NCI-H82 (cell line): Measurements from ENCODE around the gene CNPY1.

Experiments
- DNase-seq: peaks from one replicate; lab custom pipeline; 2025; lab: John Stamatoyannopoulos, UW

Gene CNPY1

DNA sequence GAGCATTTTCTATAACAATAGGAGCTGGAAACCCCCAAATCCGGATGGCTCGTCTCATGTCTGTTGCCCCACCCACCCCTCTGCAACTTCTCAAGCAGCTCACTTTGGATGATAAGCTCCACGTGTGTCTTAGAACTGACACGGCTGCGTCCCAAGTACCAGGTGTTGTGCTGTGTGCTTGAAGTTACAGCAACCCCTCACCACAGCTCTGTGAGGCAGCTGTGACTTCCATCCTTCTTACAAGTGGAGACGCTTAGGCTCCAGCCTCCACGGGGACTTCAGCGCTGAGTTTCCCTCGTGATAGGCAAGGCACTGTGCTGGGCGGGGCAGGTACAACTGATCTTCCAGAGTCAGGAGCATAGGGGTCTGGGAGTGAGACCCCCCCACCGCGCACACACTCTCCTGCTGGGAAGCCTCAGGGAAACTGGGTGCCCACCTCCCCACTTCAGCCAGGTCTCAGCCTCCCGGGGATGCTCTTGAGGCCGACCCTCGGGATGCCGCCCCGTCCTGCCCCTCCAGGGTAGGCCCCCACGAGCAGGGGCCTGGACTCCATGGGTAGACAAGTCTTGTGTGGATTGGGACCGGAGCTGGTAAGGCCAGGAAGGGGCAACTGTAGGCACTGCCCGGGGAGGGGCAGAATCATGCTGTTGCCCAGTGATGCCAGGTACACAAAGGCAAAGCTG is 57.1 kb downstream of the CNPY1 start:
- DNase-seq = no peak

DNA sequence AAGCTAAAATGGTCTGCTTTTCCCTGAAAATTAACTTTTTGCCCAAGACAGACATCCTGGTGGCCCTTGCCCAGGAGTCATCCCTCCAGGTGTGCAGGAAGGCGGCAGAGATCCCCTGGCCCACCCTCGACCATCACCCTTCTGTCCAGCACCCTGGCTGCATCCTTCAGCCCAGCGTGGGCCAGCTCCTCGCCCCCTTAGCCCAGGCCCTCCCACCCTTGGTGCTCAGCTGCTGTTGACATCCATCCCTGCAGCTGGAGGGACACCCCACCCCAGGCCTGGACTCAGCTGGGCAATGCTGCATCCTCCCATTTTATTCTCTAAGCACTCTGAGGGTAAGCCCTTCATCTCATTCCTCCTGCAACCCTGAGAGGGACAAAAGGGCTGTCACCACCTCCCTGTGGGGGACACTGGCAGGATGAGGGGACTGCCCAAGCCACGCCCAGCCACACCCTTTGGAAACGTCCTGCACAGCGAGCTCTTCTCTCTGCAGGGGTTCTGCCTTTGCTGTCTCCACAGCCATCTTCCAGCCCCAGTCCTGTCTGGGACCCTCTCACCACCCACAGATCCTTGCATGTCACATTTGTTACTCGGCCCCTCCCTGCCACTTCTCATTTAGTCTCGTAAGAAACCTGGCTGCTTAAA is 57.8 kb downstream of the CNPY1 start:
- DNase-seq = no peak

DNA sequence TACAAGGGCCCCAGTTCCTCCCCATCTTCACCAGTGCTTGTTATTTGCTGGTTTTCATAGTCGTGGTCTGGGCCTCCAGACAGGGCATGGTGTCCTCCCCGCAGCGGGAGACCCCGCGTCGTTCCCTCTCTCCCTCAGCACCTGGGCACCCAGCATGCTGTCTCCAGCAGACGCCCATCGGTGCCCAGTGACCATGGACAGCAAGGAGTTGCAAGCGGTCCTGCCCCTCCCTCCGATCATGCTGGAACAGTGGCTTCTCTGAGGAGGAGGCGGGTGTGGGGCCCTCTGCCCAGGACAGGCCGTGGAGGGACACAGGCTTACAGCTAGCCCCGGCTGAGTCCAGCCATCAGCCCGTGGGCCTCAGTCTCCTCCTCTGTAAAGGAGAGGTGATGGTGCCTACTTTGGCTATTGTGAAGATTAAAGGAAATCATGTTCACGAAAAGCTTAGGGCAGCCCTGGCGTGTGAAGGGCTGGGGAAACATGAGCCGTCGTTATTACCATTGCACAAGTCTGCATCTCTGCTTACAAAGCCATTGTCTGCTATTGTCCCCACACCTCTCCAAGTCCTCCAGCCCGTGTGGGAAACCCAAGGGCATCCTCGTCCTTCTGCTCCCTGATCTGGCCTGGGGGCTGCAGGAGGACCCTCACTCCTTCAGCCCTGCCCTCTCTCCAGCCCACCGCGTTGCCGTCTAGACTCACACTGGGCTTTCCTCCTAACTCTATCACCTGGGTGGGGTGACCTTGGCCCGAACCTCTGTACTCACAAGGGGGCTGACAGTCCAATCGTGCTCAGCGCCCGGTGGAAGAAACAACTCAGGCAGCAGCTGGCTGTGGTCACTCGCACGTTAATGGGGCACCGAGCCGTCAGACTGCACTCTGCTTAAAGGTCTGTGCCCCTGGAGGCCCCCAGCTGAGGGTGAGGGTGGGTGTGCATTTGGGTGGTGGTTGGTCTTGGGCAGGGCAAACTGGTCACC is 58.6 kb downstream of the CNPY1 start:
- DNase-seq = no peak

DNA sequence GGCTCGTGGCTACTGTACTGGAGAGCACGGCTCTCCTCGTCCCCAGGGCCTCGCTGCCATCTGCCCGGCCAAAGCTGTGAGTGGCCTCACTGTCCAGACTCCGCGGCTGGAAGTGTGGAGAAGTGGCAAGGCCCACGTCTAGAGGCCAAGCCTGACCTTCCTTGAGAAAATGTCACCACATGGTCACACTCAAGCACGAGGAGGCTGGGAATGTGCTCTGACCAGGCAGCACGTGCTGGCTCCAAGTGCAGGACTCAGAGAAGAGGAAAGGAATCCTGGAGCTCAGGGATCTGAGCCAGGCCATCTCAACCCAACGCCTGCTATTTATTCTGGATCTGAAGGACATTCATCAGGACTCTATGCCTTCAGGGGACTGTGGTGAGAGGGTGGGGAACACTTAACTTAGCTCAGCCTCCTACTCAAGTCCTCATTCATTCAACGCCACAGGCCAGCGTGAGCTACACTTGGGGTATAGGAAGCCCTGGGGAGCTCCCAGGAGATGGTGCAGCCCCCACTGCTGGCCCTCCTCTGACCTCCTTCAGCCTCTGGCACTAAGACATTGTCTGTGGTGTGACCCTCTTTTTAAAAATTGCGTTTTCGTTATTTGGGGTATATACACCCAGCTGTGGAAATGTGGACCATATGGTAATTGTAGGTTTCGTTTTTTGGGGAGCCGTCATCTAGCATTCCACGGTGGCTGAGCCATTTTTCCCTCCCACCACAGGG is 59.4 kb downstream of the CNPY1 start:
- DNase-seq = no peak

DNA sequence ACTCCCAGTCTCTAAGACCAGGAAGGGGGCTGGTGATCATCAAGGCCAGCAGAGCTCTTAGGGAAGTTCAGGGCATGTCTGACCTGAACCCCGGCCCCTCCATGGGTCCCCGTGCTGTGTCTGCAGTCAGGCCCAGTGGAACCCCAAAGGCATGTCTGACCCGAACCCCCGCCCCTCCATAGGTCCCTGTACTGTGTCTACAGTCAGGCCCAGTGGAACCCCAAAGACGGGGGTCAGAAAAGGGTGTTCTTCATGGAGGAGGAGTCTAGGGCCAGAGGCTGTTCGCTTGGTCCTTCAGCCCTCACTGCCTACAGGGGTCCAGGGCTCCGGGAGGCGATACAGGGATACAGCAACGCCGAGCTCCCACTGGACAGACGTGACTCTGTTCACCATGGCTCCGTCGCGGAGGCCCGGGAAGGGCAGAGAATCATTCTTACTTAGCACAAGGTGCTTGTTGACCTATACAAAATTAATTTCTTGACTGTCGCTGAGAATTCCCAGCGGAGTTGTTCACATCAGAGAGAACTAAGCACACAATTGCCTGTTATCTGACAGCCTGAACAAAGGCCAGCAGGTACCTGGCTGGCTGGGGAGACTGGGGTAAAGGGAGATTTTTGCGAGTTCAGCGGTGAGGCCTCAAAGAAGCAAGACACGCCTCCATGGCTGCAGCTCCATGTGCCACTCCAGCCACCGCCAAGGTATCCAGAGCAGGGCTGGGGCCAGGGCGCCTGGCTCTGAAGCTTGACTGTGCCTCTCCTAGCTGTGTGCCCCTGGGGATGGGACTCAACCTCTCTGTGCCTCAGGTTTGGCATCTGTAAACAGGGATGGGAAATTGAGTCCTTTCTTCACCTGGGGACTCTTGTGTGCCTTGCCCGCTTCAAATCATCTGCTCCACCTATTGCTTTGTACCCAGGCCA is 61.6 kb downstream of the CNPY1 start:
- no peak for DNase-seq

DNA sequence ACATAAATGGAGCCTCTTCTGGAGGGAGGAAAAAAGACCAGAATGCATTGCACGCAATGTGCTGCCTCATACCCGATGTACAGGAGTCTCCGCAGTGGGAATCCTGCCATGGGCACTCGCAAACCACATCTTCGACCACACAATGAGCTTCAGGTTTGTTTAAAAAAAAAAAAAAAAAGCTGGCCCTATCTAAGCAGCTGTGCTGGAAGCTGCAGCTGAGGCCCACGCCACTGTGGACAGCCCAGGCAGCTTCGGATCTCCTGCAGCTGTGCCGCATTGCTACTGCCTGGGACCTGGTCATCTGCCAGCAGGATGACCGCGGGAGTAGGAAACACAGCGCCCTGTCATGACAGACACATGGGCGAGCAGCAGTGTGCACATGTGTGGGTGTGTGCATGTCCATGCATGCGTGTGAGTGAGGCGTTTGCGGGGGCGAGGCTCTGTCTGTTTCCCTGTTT is 62.5 kb downstream of the CNPY1 start:
- no peak for DNase-seq

DNA sequence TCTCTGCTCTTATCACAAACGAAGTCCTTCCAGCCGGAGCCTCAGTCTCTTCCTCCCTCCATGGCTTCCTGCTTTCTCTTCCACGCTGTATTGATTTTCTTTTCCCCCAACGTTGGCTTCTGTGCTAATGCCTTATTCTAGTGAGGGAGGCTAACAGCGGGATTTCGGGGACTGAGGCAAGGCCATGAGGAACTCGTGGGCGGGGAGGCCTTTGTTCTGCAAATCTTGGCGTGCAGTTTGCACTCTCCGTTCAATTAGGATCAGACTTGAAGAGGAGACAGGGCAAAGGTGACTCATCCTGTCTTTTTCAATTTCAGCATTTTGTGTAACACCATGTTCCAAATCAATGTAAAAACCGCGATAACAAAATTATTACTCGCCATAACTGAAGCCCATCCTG is 63.1 kb downstream of the CNPY1 start:
- DNase-seq = no peak

DNA sequence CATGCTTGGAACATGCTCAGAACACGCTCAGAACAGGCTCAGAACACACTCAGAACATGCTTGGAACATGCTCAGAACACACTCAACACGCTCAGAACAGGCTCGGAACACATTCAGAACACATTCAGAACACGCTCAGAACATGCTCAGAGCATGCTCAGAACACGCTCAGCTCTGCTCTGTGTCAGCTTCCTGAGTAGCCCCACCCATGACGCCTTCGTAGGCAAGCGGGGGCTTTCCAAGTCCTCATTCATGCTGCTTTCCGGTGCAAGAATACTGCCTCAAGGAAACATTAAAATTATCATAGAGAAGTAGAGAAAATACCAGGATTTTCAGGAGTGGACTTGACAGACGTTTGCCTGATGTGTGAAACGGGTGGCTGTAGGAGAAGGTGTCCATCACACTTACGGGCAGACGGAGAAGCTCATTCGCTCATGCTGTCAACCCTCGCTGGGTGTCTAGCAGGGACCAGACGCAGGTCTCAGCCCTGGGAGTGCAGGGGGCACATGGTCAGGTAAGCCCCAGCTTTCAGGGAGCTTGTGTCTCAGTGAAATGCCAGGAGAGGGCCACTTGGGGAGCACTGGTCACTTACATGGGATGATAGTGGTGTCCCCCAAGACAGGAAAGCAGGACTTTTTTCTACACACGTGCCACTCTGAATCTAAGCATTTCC is 63.7 kb downstream of the CNPY1 start:
- DNase-seq = no peak

DNA sequence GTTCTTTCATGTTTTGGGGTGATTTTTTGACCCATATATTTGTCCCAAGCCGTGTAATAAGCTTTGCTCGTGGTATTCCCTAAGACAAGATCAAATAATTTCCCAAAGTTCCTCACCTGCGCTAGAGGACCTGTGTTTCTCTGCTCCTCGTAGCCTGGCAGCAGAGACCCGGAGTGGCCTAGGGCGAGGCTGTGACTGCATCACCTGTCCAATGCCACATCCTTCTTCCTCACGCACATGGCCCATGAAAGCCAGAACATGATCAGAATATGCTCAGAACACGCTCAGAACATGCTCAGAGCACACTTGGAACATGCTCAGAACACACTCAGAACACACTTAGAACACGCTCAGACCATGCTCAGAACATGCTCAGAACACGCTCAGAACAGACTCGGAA is 64.6 kb downstream of the CNPY1 start:
- no peak for DNase-seq

DNA sequence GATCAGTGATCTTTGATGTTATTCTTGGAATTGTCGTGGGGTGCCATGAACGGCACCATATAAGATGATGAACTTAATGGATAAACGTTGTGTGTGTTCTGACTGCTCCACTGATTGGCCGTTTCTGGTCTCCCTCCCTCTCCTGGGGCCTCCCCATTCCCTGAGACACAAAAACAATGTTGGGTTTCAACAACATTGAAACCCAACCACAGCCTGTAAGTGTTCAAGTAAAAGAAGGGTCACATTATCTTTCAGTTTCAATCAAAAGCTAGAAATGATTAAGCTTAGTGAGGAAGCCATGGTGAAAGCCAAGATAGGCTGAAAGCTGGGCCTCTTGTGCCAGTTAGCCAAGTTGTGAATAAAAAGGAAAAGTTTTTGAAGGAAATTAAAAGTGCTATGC is 68.9 kb downstream of the CNPY1 start:
- no peak for DNase-seq

DNA sequence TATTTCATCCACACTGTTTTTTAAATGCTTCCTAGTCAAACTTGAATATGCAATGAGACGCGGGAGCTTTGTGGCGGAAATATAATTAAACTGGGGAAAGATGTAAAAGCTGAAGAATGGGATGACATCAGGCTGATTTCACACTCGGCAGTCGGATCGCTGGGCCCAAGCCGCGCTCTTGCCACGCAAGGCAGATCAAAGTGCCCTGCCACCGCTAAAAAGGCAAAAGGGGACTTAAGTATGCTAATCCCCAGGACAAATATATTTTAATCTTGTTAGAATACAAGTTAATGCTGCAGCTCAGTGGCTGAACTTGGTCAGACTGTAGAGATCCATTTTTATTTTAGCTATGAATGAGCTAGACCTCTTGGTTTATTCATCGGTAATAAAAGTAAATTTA is 74.6 kb downstream of the CNPY1 start:
- peak; percentile 70 for DNase-seq

DNA sequence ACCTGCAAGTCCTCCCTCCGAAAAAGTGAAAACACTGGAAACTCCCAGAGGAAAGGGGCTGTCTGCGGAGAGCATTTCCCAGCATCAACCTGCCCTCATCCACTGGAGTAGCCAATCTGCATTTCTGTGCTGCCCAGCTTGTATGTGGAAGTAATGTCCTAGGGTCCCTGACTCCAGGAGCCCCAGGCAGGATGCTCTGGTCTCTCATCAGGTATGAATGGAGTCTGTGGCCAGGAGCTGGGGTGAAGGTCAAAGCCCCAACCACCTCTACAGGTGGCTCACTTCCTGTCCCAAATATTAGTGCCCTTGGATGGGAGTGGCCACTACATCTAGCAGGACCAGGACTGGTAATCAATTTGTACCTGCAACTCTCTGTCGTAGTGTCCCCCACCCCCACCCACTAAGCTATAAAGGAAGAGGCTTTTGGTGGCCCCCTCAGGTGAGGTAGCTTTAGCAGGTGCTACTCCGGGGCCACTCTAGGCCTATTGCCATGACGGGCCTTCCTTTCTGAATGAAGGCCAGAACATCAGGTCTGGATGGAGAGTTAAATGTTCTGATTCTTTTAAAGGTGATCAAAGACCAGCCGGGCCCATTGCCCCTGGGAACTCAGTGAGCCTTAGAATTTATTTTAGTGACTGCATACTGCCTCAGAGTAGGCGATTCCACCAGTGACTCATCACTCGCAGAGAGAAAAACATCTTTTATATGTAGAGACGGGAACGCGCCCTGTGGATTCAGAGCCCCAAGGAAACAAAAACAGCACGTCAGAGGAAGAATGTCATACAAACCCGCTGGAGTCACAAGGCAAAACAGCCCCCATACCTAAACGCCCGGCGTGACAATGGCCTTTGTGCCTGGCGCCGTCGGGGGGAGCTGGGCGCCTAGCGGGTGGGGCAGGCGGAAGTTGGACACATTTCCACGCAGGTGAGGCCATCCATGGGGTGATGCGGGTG is 75.4 kb downstream of the CNPY1 start:
- no peak for DNase-seq

DNA sequence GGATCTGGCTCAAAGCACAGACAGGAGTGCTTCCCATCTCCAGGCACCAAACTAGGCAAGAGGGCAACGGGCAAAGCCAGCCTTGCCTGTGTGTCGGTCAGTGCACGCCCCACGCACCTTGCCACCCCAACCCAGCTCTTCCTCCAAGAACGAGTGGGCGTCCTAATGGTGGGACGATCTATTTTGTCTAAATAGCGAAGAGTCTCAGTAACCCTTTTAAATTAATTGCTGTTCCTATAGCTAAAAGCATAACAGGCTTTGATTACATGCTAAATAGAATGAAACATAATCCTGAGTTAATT is 76.2 kb downstream of the CNPY1 start:
- no peak for DNase-seq

DNA sequence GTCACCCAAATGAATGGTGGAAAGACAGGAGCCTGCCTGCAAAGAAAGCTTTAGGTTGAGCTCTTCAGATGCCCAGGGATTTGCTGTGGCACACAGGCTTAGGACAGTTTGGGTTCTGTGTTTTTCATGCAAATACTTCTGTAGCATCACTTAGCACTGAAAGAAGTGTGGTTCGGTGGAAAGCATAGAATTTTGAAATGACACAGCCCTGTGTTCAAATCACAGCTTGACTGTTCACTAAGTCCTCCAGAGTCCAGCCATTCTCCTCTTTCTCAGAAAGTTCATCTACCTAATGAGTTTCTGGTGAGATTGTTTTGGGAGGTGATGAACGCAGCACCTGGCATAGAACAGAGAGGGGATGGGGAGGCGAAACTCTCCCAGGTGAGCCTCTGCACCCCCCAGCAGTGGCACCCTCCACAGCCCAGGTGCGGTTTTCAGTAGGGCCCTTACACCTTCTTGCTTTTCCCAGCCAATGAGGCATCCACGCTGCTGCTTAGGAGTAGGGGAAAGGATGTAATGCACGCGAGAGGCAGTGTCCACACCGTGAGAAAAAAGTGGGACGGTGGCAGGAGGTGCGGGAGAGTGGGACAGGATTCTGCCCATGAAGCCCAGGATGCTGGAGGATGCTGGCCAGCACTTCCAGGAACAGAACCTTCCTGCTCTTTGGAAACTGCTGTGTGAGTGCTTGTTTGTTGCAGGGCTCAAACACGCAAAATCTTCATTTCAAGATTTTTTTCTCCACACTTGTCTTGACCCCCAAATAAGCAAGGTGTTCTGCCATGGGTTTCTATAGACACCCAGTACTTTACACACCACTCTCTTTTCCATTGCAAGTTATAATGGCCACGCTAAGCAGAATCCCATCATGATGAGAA is 76.8 kb downstream of the CNPY1 start:
- DNase-seq = no peak

DNA sequence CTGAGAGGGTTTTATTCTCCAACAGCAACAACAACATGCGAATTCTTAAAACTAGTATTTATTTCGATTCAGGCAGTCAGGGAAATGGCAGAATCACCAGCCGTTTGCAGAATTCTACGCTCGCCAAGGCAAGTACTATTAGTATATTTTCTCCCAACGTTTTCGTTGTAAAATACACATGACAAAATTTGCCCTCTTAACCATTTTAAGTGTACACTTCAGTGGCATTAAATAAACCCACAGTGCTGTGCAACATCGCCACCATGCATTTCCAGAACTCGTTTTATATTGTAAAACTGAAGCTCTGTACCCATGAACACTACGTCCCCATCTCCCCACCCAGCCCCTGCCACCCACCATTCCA is 77.6 kb downstream of the CNPY1 start:
- no peak for DNase-seq

DNA sequence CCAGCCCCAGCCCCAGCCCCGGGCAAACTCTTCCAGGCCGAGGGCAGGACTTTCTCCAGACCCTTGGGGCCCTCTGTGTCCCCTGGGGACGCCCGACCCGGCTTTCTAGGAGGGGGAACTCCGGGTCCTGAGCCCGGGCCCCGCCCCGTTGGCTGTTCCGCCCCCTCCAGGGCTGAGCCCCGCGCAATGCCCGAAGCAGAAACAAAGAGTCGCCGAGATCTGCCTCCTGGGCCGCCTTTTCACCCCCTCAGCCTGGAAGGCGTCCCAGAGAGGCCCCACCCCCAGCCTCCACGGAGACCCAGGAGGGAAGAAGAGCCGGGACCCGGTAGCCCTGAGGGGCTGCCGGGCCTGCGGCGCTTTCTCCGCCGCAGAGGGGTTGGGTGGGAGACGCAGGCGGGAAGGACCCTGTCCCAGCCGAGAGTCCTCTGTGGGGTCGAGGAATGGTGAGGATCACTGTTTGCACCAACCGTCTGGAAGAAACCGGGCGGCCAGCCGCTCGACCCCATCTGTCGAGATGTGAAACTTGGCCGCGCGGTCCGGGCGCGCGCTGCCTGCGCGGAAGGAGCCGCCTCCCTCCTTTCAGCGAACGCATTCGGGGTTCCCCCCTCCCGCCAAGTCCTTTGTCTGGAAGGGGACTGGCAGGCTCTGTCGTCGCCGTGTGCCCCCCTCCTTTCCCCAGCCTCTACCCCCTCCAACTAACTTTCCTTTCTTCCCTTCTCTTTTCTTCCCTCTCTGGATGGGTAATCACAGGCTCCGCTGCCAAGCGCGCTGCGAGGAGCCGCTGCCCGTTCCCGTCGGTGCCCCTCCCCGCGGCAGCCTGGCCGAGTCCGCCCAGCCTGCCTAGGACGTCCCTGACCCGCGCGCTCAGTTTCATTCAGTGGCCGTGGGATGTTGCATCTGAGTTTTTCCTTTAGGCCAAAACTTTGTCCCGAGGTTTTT is 78.2 kb downstream of the CNPY1 start:
- no peak for DNase-seq
